RWPE2 (cell line): ENCODE data around the gene KLF3.

Experiments used
- ATAC-seq: fragments of 200-7000 bp; cut with Tn5 transposase; 3 replicates; pipeline ENCODE4 v1.9.1; 2021; ENCODE audit warnings: low read depth
- DNase-seq: peaks from one replicate; pipeline ENCODE4 v3.0.0-alpha.2; 2020; ENCODE audit warnings: low spot score
- H3K27ac ChIP-seq: fragments of 450-650 bp; 2 replicates; pipeline ENCODE4 v1.5.1; 2017; ENCODE audit warnings: mild to moderate bottlenecking; ENCODE audit not compliant: poor library complexity, severe bottlenecking
- H3K27me3 ChIP-seq: fragments of 250-450 bp; sonication (Bioruptor Pico); 2 replicates; pipeline ENCODE4 v1.5.1; 2021; ENCODE audit warnings: mild to moderate bottlenecking, moderate library complexity; ENCODE audit not compliant: insufficient read depth, poor library complexity, severe bottlenecking
- H3K36me3 ChIP-seq: fragments of 250-450 bp; sonication (Bioruptor Pico); 2 replicates; pipeline ENCODE4 v1.5.1; 2020; ENCODE audit warnings: low read depth, mild to moderate bottlenecking, moderate library complexity
- H3K4me1 ChIP-seq: fragments of 250-450 bp; sonication (Bioruptor Pico); 2 replicates; pipeline ENCODE4 v1.5.1; 2021; ENCODE audit warnings: mild to moderate bottlenecking, moderate library complexity; ENCODE audit not compliant: insufficient read depth, poor library complexity, severe bottlenecking
- H3K4me3 ChIP-seq: fragments of 250-450 bp; sonication (Bioruptor Pico); 2 replicates; pipeline ENCODE4 v1.5.1; 2021; ENCODE audit warnings: mild to moderate bottlenecking, moderate library complexity; ENCODE audit not compliant: severe bottlenecking
- H3K9me3 ChIP-seq: fragments of 250-450 bp; sonication (Bioruptor Pico); 2 replicates; pipeline ENCODE4 v1.5.1; 2021; ENCODE audit warnings: mild to moderate bottlenecking, moderate library complexity; ENCODE audit not compliant: severe bottlenecking
- CTCF ChIP-seq: fragments of 450-650 bp; IDR thresholded peaks from one replicate; pipeline ENCODE4 v1.5.1; 2017; ENCODE audit warnings: mild to moderate bottlenecking, moderate library complexity; ENCODE audit not compliant: poor library complexity, severe bottlenecking

KLF3 gene

GRCh38 chr4:38650133-38650532, 13.9 kb upstream of the KLF3 start:
- H3K36me3 ChIP-seq: no peaks in the 10 kb centered on the region

GRCh38 chr4:38654273-38654672, 9.7 kb upstream of the KLF3 start:
- H3K36me3 ChIP-seq: no peaks in the 10 kb centered on the region
- ATAC-seq (no peak), DNase-seq (no peak)
- no peak overlapping the region for H3K27ac ChIP-seq
- no peaks in the 10 kb centered on the region for H3K4me1 ChIP-seq
- no peak for TF ChIP-seq CTCF
- no peak overlapping the region for H3K4me3 ChIP-seq
- no peaks in the 10 kb centered on the region for H3K9me3 ChIP-seq
- H3K27me3 ChIP-seq: no peaks in the 10 kb centered on the region

More at GRCh38 chr4:38650133-38650532, 13.9 kb upstream of the KLF3 start:
- no peak overlapping the region for H3K27ac ChIP-seq
- no peaks in the 10 kb centered on the region for H3K9me3 ChIP-seq
- H3K4me3 ChIP-seq: no peak overlapping the region
- H3K4me1 ChIP-seq: no peaks in the 10 kb centered on the region
- no peaks in the 10 kb centered on the region for H3K27me3 ChIP-seq
- ATAC-seq (no peak), DNase-seq (no peak)
- no peak for TF ChIP-seq CTCF

GRCh38 chr4:38656111-38656510, 7.9 kb upstream of the KLF3 start:
- H3K36me3 ChIP-seq: no peaks in the 10 kb centered on the region
- no peaks in the 10 kb centered on the region for H3K4me1 ChIP-seq
- H3K27me3 ChIP-seq: no peaks in the 10 kb centered on the region
- H3K9me3 ChIP-seq: no peaks in the 10 kb centered on the region
- ATAC-seq (no peak), DNase-seq (no peak)
- no peak overlapping the region for H3K27ac ChIP-seq
- no peak overlapping the region for H3K4me3 ChIP-seq
- no peak for TF ChIP-seq CTCF

- no peak for TF ChIP-seq CTCF
- Histone ChIP-seq H3K4me1 (no peaks in the 10 kb centered on the region), H3K4me3 (no peak overlapping the region), H3K27ac (no peak overlapping the region), H3K36me3 (no peaks in the 10 kb centered on the region), H3K27me3 (no peaks in the 10 kb centered on the region), H3K9me3 (no peaks in the 10 kb centered on the region)
- ATAC-seq (no peak), DNase-seq (no peak)
Measured at GRCh38 chr4:38659346-38659745, 4.7 kb upstream of the KLF3 start.

- Histone ChIP-seq H3K9me3 (no peaks in the 10 kb centered on the region), H3K4me3 (no peak overlapping the region), H3K36me3 (peaks cover 8% of the 10 kb centered on the region), H3K27ac (no peak overlapping the region), H3K4me1 (no peaks in the 10 kb centered on the region), H3K27me3 (no peaks in the 10 kb centered on the region)
- TF ChIP-seq CTCF: no peak
- ATAC-seq (no peak), DNase-seq (no peak)
Measured at GRCh38 chr4:38660838-38661237, 3.2 kb upstream of the KLF3 start.
